ENCODE measurements around the gene OR2T35.
"Not testable (repeated sequence)": the region's sequence is repeated elsewhere in the genome, so short reads cannot be mapped to it uniquely, and the experiment has no call there.

The OR2T35 gene

GRCh38 chr1:248642971-248643651 is 2.0 kb downstream of the OR2T35 start:
- not testable (repeated sequence) for H3K4me2 ChIP-seq (ENCODE audit: insufficient read depth, low read length); H4K20me1 ChIP-seq (ENCODE audit: insufficient read depth, low read length); H3K36me3 ChIP-seq (ENCODE audit: insufficient read depth, low read length); H3K4me3 ChIP-seq (ENCODE audit: low read depth in 1 of 2, low read length in 2 of 2); H3K9ac ChIP-seq (ENCODE audit: low read depth, low read length); H3K27me3 ChIP-seq (ENCODE audit: insufficient read depth, low read length, poor library complexity); H3K4me1 ChIP-seq (ENCODE audit: insufficient read depth, low read length); H3K79me2 ChIP-seq (ENCODE audit: insufficient read depth, low read length); ATAC-seq (ENCODE audit: insufficient read depth, low read depth); DNase-seq; H3K9me3 ChIP-seq (ENCODE audit: insufficient read depth, low read length, severe bottlenecking); H2AFZ ChIP-seq (ENCODE audit: low read depth, low read length); H3K27ac ChIP-seq (ENCODE audit: low read length)

- H3K36me3 ChIP-seq (ENCODE audit: insufficient read depth, low read length); H2AFZ ChIP-seq (ENCODE audit: low read depth, low read length); H3K27me3 ChIP-seq (ENCODE audit: insufficient read depth, low read length, poor library complexity); ATAC-seq (ENCODE audit: insufficient read depth, low read depth); H3K4me1 ChIP-seq (ENCODE audit: insufficient read depth, low read length); DNase-seq; H3K9ac ChIP-seq (ENCODE audit: low read depth, low read length); H4K20me1 ChIP-seq (ENCODE audit: insufficient read depth, low read length); H3K4me3 ChIP-seq (ENCODE audit: low read depth in 1 of 2, low read length in 2 of 2); H3K4me2 ChIP-seq (ENCODE audit: insufficient read depth, low read length); H3K27ac ChIP-seq (ENCODE audit: low read length); H3K79me2 ChIP-seq (ENCODE audit: insufficient read depth, low read length); H3K9me3 ChIP-seq (ENCODE audit: insufficient read depth, low read length, severe bottlenecking): not testable (repeated sequence)
Measured at GRCh38 chr1:248641583-248641982, 3.5 kb downstream of the OR2T35 start.

DNA sequence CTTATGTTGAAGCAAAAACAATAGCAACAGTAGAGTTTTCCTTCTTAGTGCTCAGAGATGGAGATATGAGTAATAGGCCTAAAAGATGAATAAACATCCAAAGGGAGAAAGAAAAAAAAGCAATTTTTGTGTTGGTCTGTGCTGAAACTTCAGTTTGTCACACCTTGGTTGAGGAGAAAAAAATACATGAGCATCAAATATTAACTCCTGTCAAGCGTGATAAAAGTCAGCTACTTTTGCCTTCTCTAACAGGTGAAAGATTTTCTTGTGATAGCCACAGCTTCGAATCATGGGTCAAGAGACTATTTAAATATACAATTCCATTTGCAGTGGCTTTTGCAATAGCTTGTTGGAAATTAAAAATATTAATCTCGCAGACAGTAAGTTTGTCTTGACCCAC is 4.2 kb downstream of the OR2T35 start:
- ATAC-seq (ENCODE audit: insufficient read depth, low read depth); H4K20me1 ChIP-seq (ENCODE audit: insufficient read depth, low read length); H2AFZ ChIP-seq (ENCODE audit: low read depth, low read length); H3K4me1 ChIP-seq (ENCODE audit: insufficient read depth, low read length); H3K79me2 ChIP-seq (ENCODE audit: insufficient read depth, low read length); H3K27me3 ChIP-seq (ENCODE audit: insufficient read depth, low read length, poor library complexity); H3K4me3 ChIP-seq (ENCODE audit: low read depth in 1 of 2, low read length in 2 of 2); H3K9me3 ChIP-seq (ENCODE audit: insufficient read depth, low read length, severe bottlenecking); H3K36me3 ChIP-seq (ENCODE audit: insufficient read depth, low read length); H3K4me2 ChIP-seq (ENCODE audit: insufficient read depth, low read length); H3K9ac ChIP-seq (ENCODE audit: low read depth, low read length); DNase-seq; H3K27ac ChIP-seq (ENCODE audit: low read length): not testable (repeated sequence)

DNA sequence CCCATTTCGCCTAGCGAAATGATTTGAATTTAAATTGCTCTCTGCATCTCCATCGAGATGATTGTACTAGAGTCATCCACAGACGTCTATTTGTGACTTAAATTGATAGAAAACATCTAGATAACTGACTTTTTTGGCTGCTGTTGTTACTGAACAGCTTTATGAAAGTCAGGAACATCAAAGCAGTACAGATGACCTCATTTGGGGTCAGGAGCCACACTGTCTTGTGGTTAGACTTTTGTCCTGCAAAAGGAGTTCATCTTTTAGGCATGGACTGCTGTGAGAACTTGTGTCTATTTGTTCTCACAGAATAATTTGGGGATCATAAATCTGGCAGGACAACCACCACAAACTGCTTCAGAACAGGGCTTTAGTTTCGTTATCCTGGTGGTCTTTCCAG is 5.4 kb downstream of the OR2T35 start:
- not testable (repeated sequence) for H4K20me1 ChIP-seq (ENCODE audit: insufficient read depth, low read length); H3K27me3 ChIP-seq (ENCODE audit: insufficient read depth, low read length, poor library complexity); H3K4me1 ChIP-seq (ENCODE audit: insufficient read depth, low read length); H3K36me3 ChIP-seq (ENCODE audit: insufficient read depth, low read length); H2AFZ ChIP-seq (ENCODE audit: low read depth, low read length); H3K4me2 ChIP-seq (ENCODE audit: insufficient read depth, low read length); DNase-seq; H3K4me3 ChIP-seq (ENCODE audit: low read depth in 1 of 2, low read length in 2 of 2); H3K79me2 ChIP-seq (ENCODE audit: insufficient read depth, low read length); H3K9ac ChIP-seq (ENCODE audit: low read depth, low read length); H3K9me3 ChIP-seq (ENCODE audit: insufficient read depth, low read length, severe bottlenecking); H3K27ac ChIP-seq (ENCODE audit: low read length)
- ATAC-seq (ENCODE audit: insufficient read depth, low read depth): 0 out of 3 replicates have a peak, but pooled peaks have one; percentile 27

- not testable (repeated sequence) for H3K4me1 ChIP-seq (ENCODE audit: insufficient read depth, low read length); H3K79me2 ChIP-seq (ENCODE audit: insufficient read depth, low read length); H3K27me3 ChIP-seq (ENCODE audit: insufficient read depth, low read length, poor library complexity); H3K36me3 ChIP-seq (ENCODE audit: insufficient read depth, low read length); H3K9ac ChIP-seq (ENCODE audit: low read depth, low read length); DNase-seq; H4K20me1 ChIP-seq (ENCODE audit: insufficient read depth, low read length); H3K4me2 ChIP-seq (ENCODE audit: insufficient read depth, low read length); H3K27ac ChIP-seq (ENCODE audit: low read length); ATAC-seq (ENCODE audit: insufficient read depth, low read depth); H3K4me3 ChIP-seq (ENCODE audit: low read depth in 1 of 2, low read length in 2 of 2); H3K9me3 ChIP-seq (ENCODE audit: insufficient read depth, low read length, severe bottlenecking); H2AFZ ChIP-seq (ENCODE audit: low read depth, low read length)
Measured at GRCh38 chr1:248636612-248637011, 8.5 kb downstream of the OR2T35 start.

GRCh38 chr1:248634991-248635390 is 10.1 kb downstream of the OR2T35 start, which contains the start of gene OR2T11:
TSS of gene OR2T11 (minus strand) at chr1:248635091. CDS start at chr1:248627128, 7,963 bp downstream.
- not testable (repeated sequence) for H3K9me3 ChIP-seq (ENCODE audit: insufficient read depth, low read length, severe bottlenecking); H3K27ac ChIP-seq (ENCODE audit: low read length); H3K4me1 ChIP-seq (ENCODE audit: insufficient read depth, low read length); ATAC-seq (ENCODE audit: insufficient read depth, low read depth); H3K36me3 ChIP-seq (ENCODE audit: insufficient read depth, low read length); H3K4me3 ChIP-seq (ENCODE audit: low read depth in 1 of 2, low read length in 2 of 2); DNase-seq; H3K9ac ChIP-seq (ENCODE audit: low read depth, low read length); H2AFZ ChIP-seq (ENCODE audit: low read depth, low read length); H4K20me1 ChIP-seq (ENCODE audit: insufficient read depth, low read length); H3K4me2 ChIP-seq (ENCODE audit: insufficient read depth, low read length); H3K79me2 ChIP-seq (ENCODE audit: insufficient read depth, low read length); H3K27me3 ChIP-seq (ENCODE audit: insufficient read depth, low read length, poor library complexity)
